WI38 (cell line): ENCODE results near the gene MYO15A.

ENCODE experiments used
- H3K4me3 ChIP-seq: 2 replicates; pipeline ENCODE4 v1.5.1; 2011; ENCODE audit warnings: low read depth, mild to moderate bottlenecking, control low read depth, low read length
- CTCF ChIP-seq: IDR thresholded peaks from 2 replicates; pipeline ENCODE4 v1.5.1; 2012; ENCODE audit warnings: low read depth, mild to moderate bottlenecking, control low read depth, low read length

The MYO15A gene

GRCh38 chr17:18146259-18146658 is 37.7 kb downstream of the MYO15A start:
- no peak overlapping the region for H3K4me3 ChIP-seq
- TF ChIP-seq CTCF, result no peak

GRCh38 chr17:18146980-18147379 is 38.4 kb downstream of the MYO15A start:
- TF ChIP-seq CTCF, result no peak
- no peak overlapping the region for H3K4me3 ChIP-seq

- no peak overlapping the region for H3K4me3 ChIP-seq
- no peak for TF ChIP-seq CTCF
Observed at GRCh38 chr17:18148586-18148985, 40.0 kb downstream of the MYO15A start.

GRCh38 chr17:18151290-18151689 is 42.7 kb downstream of the MYO15A start:
- TF ChIP-seq CTCF, result no peak

GRCh38 chr17:18155179-18155578 is 46.6 kb downstream of the MYO15A start:
- H3K4me3 ChIP-seq, result no peak overlapping the region
- TF ChIP-seq CTCF, result no peak

More at GRCh38 chr17:18151290-18151689, 42.7 kb downstream of the MYO15A start:
- H3K4me3 ChIP-seq, result no peak overlapping the region

GRCh38 chr17:18156171-18156975 is 47.8 kb downstream of the MYO15A start:
- TF ChIP-seq CTCF, result no peak

GRCh38 chr17:18156976-18157280 is 48.4 kb downstream of the MYO15A start:
- no peak overlapping the region for H3K4me3 ChIP-seq
- no peak for TF ChIP-seq CTCF

More at GRCh38 chr17:18156171-18156975, 47.8 kb downstream of the MYO15A start:
- no peak overlapping the region for H3K4me3 ChIP-seq
